GM18507 (cell line): ENCODE results near the gene LIPK.
A peak's percentile ranks its signal among the peaks of the same experiment; 100 is the strongest.
"Not testable (repeated sequence)": the region's sequence is repeated elsewhere in the genome, so short reads cannot be mapped to it uniquely, and the experiment has no call there.

Experiments used
- DNase-seq: peaks from one replicate; pipeline ENCODE4 v3.0.0; 2011; ENCODE audit warnings: low read depth; ENCODE audit not compliant: insufficient read length; ENCODE audit errors: extremely low spot score
- FAIRE-seq: peaks from 2 replicates; lab custom pipeline; 2011; peaks lifted over from hg19 to GRCh38; lab: Jason Lieb, UNC

Gene LIPK, protein sequence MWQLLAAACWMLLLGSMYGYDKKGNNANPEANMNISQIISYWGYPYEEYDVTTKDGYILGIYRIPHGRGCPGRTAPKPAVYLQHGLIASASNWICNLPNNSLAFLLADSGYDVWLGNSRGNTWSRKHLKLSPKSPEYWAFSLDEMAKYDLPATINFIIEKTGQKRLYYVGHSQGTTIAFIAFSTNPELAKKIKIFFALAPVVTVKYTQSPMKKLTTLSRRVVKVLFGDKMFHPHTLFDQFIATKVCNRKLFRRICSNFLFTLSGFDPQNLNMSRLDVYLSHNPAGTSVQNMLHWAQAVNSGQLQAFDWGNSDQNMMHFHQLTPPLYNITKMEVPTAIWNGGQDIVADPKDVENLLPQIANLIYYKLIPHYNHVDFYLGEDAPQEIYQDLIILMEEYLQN

DNA sequence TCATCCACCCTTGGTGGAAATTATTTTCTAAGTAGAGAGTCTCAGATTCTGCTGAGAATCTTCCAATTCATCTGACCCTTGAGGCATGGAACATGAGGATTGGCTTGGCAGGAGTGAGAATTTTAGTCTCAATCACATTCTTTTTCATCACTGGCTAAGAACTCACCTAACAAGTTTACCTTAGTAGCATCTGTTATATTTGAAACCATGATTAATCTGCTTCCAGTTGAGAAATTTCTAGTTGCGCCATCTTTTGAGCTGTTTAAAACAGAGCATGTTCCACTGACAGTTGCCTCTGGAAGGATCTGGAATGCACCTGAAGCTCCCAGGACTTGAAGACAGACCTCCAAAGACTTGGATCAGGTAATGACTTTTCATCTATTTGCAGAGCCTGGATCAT lies at the start of gene LIPK:
Gene LIPK, plus strand, starts transcription at position 292 of the 400 bp plus-strand sequence. CDS start 18,295 bp downstream, outside the sequence.
- FAIRE-seq (no peak), DNase-seq (no peak)

- no peak for FAIRE-seq
- DNase-seq, result no peak
Measured at GRCh38 chr10:88657901-88658300, 48.1 kb upstream of the LIPK start.

DNA sequence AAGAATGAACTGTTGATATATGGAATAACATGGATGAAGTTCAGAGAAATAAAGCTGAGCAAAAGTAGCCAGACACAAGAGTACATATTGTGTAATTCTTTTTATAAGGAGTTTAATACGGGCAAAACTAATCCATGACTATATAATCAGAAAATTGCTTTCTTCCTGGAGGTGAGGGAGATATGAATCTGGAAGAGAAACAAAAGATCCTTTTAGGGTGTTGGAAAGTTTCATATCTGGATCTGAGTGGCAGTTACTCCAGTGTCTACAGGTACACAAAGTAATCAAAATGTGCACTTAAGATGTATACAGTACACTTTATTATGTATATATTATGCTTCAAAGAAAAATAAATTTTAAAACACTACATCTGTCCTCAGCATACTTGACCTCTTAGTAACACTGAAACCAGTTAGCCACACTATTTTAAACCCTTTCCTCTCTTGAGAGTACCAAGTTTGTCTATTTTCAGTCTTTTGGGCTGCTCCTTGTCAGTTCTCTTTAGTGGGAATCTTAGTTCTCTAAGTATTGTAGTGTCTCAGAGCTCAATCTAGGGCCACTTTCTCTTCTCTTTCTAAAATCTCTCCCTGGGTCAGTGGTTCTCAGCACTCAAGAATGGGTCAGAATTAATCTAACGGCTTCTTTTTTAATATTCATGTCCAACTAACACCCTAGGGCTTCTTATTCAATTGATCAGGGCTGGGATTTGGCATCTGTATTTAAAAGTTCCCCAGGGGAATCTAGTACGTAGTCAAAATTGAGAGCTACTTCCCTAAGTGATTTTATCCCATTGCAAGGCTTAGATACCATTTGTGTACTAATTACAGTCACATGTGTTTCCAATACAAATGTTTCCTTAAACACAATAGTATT lies 46.1 kb upstream of the LIPK start:
- FAIRE-seq (no peak), DNase-seq (no peak)

DNA sequence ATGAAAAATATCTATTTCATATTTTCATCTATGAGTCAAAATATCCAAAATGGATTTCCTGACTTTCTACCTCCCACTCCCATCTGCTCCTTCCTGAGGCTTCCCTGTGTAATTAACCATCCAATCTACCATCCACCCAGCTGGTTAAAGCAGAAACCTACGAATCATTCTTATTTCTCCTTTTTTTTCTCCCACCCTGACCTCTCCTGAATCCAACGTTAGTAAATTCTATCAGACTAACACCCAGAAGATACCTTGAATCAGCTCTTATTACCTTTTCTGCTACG lies 45.5 kb upstream of the LIPK start:
- no peak for FAIRE-seq

DNA sequence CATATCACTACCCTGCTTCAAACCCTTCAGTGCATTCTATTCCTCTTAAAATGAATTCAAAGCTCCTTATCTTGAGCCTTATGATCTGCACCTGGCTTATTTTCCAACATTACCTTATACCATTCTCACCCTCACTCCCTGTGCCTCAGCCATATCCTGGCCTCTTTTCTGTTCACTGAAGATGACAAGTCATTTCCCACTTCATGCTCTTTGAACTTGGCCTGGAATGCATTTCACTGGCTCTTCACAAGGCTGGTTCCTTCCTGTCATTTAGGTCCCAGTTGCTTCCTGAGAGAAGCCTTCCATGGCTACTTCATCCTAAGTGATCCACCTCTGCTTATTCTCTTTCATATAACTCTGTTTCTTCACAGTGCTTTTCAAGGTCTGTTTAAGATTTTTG lies 45.0 kb upstream of the LIPK start:
- DNase-seq, result no peak
- no peak for FAIRE-seq

More for the DNA sequence above, 45.5 kb upstream of the LIPK start:
- DNase-seq, result no peak

DNA sequence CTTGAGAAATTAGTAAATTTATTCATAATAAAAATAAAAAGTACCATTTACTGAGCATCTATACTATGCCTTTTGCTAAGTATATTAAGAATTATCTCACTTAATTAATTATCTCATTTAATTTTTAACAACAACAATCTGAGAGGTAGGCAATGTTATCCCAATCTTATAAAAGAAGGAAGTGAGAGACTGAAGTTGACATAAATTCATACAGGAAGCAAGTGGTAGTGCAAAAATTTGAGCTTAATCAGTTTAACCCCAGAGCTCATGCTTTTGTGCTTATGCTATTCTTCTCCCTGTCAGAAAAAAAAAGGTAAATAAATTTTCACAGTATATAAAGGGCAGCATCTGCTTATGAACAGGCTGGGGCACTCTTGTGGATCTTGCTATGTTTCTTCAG lies 44.5 kb upstream of the LIPK start:
- no peak for FAIRE-seq
- DNase-seq, result no peak

DNA sequence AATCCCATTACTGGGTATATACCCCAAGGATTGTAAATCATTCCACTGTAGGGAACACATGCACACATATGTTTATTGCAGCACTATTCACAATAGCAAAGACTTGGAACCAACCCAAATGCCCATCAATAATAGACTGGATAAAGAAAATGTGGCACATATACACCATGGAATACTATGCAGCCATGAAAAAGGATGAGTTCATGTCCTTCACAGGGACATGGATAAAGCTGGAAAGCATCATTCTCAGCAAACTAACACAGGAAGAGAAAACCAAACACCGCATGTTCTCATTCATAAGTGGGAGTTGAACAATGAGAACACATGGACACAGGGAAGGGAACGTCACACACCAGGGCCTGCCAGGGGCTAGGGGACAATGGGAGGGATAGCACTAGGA lies 42.9 kb upstream of the LIPK start:
- FAIRE-seq, DNase-seq: not testable (repeated sequence)

GRCh38 chr10:88664142-88664541 lies 41.9 kb upstream of the LIPK start, which contains the start of gene LIPF:
Gene LIPF (plus strand): TSS chr10:88664442. CDS start chr10:88667298, 2,856 bp downstream.
- DNase-seq (no peak), FAIRE-seq (no peak)

DNA sequence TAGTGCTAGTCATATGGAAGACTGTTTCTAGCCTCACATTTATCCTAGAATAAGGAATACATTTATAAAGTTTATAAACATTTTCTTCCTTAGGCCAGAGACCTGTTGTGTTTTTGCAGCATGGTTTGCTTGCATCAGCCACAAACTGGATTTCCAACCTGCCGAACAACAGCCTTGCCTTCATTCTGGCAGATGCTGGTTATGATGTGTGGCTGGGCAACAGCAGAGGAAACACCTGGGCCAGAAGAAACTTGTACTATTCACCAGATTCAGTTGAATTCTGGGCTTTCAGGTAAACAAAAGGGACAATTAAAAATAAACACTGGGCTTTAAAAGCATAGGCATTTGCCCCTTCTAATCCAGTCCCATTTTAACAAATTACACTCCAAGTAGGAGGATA lies 37.6 kb upstream of the LIPK start:
- DNase-seq (no peak), FAIRE-seq (no peak)

DNA sequence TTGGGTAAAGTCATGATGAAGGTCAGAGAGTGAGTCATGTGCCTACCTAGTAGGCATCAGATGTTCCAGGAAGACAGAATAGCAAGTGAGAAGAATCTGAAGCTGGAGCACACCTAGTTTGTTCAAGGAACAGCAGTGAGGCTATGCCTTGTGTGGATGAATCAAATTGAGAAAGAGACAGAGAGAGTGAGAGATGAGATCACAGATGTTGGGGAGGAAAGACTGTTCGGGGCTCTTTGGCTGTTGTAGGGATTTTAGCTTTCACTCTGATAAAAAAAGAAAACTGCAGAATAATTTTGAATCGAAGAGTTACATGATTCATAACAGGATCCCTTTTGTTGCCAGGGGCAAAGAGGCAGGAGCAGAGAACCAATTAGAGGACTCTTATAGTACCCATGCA lies 35.6 kb upstream of the LIPK start:
- FAIRE-seq (peak; percentile 12), DNase-seq (no peak)

GRCh38 chr10:88672041-88672440 lies 34.0 kb upstream of the LIPK start:
- FAIRE-seq (peak; percentile 15), DNase-seq (no peak)

GRCh38 chr10:88676283-88677060 lies 29.6 kb upstream of the LIPK start:
- FAIRE-seq (peak; percentile 35), DNase-seq (no peak)

GRCh38 chr10:88680958-88681357 lies 25.1 kb upstream of the LIPK start:
- DNase-seq (no peak), FAIRE-seq (no peak)

DNA sequence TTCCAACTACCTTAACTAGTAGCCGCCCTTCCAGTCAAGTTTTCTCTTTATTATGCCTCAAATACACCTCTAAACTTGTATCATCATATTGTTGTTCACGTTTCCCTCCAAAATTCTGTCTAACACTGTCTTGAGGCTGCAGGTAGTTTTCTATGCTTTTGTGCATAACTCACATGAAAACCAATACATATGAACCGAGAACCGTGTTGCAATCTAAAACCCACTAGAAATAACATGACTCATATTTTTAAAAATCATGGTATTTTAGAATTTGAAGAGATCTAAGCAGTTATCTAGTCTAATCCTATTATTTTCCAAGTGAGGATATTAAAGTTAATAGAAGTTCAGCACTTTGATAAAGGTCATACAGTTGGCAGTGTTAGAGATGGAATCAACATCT lies 23.6 kb upstream of the LIPK start:
- FAIRE-seq, result no peak

GRCh38 chr10:88687853-88688467 lies 18.1 kb upstream of the LIPK start:
- peak; percentile 81 for FAIRE-seq
- peak; percentile 37 for DNase-seq

More for the DNA sequence above, 23.6 kb upstream of the LIPK start:
- DNase-seq, result no peak

DNA sequence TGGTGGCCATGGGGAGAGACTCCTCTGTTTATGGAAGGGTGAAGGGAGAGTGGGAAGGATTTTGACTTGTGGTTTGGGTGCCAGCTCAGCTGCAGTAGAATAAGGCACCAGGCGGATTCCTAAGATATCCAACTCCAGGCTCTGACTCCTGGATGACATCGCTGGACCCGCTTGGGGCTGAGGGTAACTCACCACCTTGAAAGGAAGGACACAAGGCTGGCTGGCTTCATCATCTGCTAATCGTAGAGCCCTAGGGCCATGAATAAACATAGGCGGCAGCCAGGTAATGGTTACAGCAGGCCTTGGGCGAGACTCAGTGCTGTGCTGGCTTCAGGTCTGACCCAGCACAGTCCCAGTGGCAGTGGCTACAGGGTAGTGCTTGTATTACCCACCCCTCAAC lies 16.7 kb upstream of the LIPK start:
- no peak for DNase-seq
- FAIRE-seq, result no peak

DNA sequence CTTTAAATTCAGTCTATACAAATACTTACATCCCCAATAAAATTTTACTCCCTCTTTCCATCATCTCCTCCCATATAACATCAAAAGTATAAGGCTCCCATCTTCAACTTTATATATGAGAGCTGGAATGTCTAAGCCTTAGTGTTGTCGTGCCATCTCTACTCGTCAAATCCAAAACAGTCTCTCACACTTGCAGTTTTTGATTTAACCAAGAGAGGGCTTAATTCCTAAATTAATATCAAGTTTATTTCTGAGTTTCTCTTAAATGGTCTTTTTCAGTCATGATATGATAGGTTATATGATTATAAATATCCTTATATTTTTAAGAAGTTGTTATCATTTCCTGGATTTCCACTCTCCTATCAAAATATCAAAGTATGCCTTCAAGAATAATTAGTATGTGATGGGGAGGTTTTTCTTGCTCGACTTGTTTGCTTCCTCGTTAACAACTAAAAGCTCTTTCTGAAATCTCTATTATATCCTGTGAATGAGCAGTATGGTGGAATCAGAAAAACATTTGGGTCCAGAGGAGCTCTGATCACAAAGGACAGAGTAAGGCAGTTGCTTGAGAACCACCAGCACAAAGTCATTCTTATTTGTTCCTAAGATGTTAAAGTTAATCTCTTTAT lies 12.5 kb upstream of the LIPK start:
- no peak for FAIRE-seq
- DNase-seq, result no peak

- FAIRE-seq (no peak), DNase-seq (no peak)
Measured at GRCh38 chr10:88702848-88703597, 3.0 kb upstream of the LIPK start.
